ENCODE results near the gene G3BP2.

DNA sequence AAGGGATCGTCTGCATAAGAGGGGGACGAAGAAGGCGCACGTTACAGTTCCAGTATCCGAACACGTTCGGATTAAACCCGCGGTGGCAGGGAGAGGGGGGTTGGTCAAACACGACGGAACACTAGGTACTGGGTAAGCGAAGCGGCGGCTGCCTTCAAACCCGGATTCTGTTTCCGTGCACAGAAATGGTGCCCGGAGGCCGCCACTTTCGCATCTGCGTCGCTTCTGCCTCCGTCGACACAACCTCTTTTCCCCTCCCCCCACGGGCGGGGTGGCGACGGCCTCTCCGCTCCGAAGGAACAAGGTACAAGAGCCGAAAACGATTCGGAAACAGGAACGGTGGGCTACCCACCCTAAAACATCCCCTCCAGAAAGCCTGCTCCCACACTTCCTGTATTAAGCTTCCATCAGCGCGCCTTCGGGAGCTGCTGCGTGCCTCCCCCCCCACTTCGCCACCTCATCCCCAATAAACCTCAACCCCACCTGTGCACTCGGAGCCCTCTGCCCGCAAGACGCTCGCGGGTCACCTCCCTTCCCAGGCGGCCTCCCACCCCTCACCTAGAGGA, 667 bp downstream of the G3BP2 start:
- TF ChIP-seq, protein P1, sequence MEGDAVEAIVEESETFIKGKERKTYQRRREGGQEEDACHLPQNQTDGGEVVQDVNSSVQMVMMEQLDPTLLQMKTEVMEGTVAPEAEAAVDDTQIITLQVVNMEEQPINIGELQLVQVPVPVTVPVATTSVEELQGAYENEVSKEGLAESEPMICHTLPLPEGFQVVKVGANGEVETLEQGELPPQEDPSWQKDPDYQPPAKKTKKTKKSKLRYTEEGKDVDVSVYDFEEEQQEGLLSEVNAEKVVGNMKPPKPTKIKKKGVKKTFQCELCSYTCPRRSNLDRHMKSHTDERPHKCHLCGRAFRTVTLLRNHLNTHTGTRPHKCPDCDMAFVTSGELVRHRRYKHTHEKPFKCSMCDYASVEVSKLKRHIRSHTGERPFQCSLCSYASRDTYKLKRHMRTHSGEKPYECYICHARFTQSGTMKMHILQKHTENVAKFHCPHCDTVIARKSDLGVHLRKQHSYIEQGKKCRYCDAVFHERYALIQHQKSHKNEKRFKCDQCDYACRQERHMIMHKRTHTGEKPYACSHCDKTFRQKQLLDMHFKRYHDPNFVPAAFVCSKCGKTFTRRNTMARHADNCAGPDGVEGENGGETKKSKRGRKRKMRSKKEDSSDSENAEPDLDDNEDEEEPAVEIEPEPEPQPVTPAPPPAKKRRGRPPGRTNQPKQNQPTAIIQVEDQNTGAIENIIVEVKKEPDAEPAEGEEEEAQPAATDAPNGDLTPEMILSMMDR (conservative IDR thresholded peaks at IDR 0.05; ENCODE audit: low read depth in 2 of 2), result no peak
- TF ChIP-seq CREB1 (CRISPR knock-in tag; IDR thresholded peaks at IDR 0.05; ENCODE audit: low read depth) (no peak; the same call in 1 of the 2 replicates), POLR2AphosphoS5 (IDR thresholded peaks at IDR 0.05; ENCODE audit: low read depth) (no peak), EZH2phosphoT487 (IDR thresholded peaks at IDR 0.05; ENCODE audit: unreplicated experiment) (no peak), ZNF331 (CRISPR knock-in tag; IDR thresholded peaks at IDR 0.05; ENCODE audit: low read depth) (no peak), EZH2 (IDR thresholded peaks at IDR 0.05; ENCODE audit: low read depth, unreplicated experiment) (no peak)
- TF ChIP-seq, protein P2, sequence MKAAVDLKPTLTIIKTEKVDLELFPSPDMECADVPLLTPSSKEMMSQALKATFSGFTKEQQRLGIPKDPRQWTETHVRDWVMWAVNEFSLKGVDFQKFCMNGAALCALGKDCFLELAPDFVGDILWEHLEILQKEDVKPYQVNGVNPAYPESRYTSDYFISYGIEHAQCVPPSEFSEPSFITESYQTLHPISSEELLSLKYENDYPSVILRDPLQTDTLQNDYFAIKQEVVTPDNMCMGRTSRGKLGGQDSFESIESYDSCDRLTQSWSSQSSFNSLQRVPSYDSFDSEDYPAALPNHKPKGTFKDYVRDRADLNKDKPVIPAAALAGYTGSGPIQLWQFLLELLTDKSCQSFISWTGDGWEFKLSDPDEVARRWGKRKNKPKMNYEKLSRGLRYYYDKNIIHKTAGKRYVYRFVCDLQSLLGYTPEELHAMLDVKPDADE (IDR thresholded peaks at IDR 0.05), result no peak
- TF ChIP-seq, protein P3, sequence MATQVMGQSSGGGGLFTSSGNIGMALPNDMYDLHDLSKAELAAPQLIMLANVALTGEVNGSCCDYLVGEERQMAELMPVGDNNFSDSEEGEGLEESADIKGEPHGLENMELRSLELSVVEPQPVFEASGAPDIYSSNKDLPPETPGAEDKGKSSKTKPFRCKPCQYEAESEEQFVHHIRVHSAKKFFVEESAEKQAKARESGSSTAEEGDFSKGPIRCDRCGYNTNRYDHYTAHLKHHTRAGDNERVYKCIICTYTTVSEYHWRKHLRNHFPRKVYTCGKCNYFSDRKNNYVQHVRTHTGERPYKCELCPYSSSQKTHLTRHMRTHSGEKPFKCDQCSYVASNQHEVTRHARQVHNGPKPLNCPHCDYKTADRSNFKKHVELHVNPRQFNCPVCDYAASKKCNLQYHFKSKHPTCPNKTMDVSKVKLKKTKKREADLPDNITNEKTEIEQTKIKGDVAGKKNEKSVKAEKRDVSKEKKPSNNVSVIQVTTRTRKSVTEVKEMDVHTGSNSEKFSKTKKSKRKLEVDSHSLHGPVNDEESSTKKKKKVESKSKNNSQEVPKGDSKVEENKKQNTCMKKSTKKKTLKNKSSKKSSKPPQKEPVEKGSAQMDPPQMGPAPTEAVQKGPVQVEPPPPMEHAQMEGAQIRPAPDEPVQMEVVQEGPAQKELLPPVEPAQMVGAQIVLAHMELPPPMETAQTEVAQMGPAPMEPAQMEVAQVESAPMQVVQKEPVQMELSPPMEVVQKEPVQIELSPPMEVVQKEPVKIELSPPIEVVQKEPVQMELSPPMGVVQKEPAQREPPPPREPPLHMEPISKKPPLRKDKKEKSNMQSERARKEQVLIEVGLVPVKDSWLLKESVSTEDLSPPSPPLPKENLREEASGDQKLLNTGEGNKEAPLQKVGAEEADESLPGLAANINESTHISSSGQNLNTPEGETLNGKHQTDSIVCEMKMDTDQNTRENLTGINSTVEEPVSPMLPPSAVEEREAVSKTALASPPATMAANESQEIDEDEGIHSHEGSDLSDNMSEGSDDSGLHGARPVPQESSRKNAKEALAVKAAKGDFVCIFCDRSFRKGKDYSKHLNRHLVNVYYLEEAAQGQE (IDR thresholded peaks at IDR 0.05; ENCODE audit: unreplicated experiment), result no peak
